H1 (cell line): Measurements from ENCODE around the gene LRRC40.

Experiments
- CTCF ChIP-seq, 3 experiments: IDR thresholded peaks; 1 replicate in 2 of 3; 2 replicates in 1 of 3; pipeline versions ENCODE4 v1.5.1 to v1.6.1; 2011; ENCODE audit warnings: low read length in 3 of 3, mild to moderate bottlenecking in 3 of 3, inconsistent platforms in 2 of 3, low read depth in 1 of 3, moderate library complexity in 1 of 3; ENCODE audit not compliant: insufficient read depth in 1 of 3; ENCODE audit errors: control extremely low read depth in 1 of 3
- EZH2 ChIP-seq: fragments of 200-600 bp; sonication (generic); IDR thresholded peaks from 2 replicates; pipeline ENCODE4 v1.7.1; 2012; ENCODE audit warnings: low read depth, mild to moderate bottlenecking, moderate library complexity, low read length, inconsistent platforms; ENCODE audit not compliant: severe bottlenecking
- NRF1 ChIP-seq: IDR thresholded peaks from 2 replicates; pipeline ENCODE4 v1.6.1; 2011; ENCODE audit warnings: mild to moderate bottlenecking, low read depth, low read length, improper control_type of control experiment

- no peak for TF ChIP-seq CTCF (IDR thresholded peaks at IDR 0.05; ENCODE audit: control extremely low read depth in 1 of 3, insufficient read depth in 1 of 3, low read depth in 1 of 3, low read length in 3 of 3)
- no peak for TF ChIP-seq NRF1
- no peak for TF ChIP-seq EZH2
These were observed 14.6 kb upstream of the LRRC40 start for GRCh38 chr1:70220015-70220414.
